ENCODE results near the gene RAB11A. TPM values are rescaled to one million over a fixed set of nuclear protein-coding genes. Genes with fewer than 3 reads are reported as not detected.

Gene RAB11A
- total RNA-seq, 3 donors from 2014 or later: 108 to 156 (median 147) TPM

- H3K27me3 ChIP-seq: no peaks in the 10 kb centered on the region
- intact Hi-C loops (cut with DNase I; ENCODE audit: low total_unique reads): no loop called here
- no peak for DNase-seq (ENCODE audit: low spot score in 2 of 2)
- TF ChIP-seq POLR2A (IDR thresholded peaks at IDR 0.05): no peak
- TF ChIP-seq POLR2AphosphoS5 (IDR thresholded peaks at IDR 0.05): no peak
- no peak for TF ChIP-seq CTCF (IDR thresholded peaks at IDR 0.05)
- H3K4me3 ChIP-seq: no peak overlapping the region
- H3K27ac ChIP-seq: no peak overlapping the region
- H3K36me3 ChIP-seq: peaks cover 3% of the 10 kb centered on the region
- H3K4me1 ChIP-seq: no peaks in the 10 kb centered on the region
- no peaks in the 10 kb centered on the region for H3K9me3 ChIP-seq
These were observed 15.2 kb downstream of the RAB11A start for GRCh38 chr15:65884511-65884910.

GRCh38 chr15:65885668-65886218, 16.5 kb downstream of the RAB11A start:
- Histone ChIP-seq H3K4me1 (no peaks in the 10 kb centered on the region), H3K27me3 (no peaks in the 10 kb centered on the region), H3K36me3 (peaks cover 3% of the 10 kb centered on the region), H3K27ac (no peak overlapping the region), H3K9me3 (no peaks in the 10 kb centered on the region), H3K4me3 (no peak overlapping the region)
- DNase-seq (ENCODE audit: low spot score in 2 of 2): no peak
- intact Hi-C loops (cut with DNase I; ENCODE audit: low total_unique reads): no loop called here
- TF ChIP-seq CTCF (IDR thresholded peaks at IDR 0.05): no peak
- no peak for TF ChIP-seq POLR2AphosphoS5 (IDR thresholded peaks at IDR 0.05)
- no peak for TF ChIP-seq POLR2A (IDR thresholded peaks at IDR 0.05)

- Histone ChIP-seq H3K4me1 (no peaks in the 10 kb centered on the region), H3K27me3 (no peaks in the 10 kb centered on the region), H3K9me3 (no peaks in the 10 kb centered on the region), H3K36me3 (peaks cover 3% of the 10 kb centered on the region), H3K4me3 (no peak overlapping the region), H3K27ac (no peak overlapping the region)
- DNase-seq (ENCODE audit: low spot score in 2 of 2): no peak
- intact Hi-C loops (cut with DNase I; ENCODE audit: low total_unique reads): no loop called here
- no peak for TF ChIP-seq POLR2A (IDR thresholded peaks at IDR 0.05)
- TF ChIP-seq CTCF (IDR thresholded peaks at IDR 0.05): no peak
- TF ChIP-seq POLR2AphosphoS5 (IDR thresholded peaks at IDR 0.05): no peak
These were observed 18.3 kb downstream of the RAB11A start for GRCh38 chr15:65887565-65887964.

GRCh38 chr15:65888981-65889380, 19.7 kb downstream of the RAB11A start:
- no peaks in the 10 kb centered on the region for H3K27me3 ChIP-seq
- no peak overlapping the region for H3K27ac ChIP-seq
- no peaks in the 10 kb centered on the region for H3K4me1 ChIP-seq
- no peak for TF ChIP-seq CTCF (IDR thresholded peaks at IDR 0.05)
- no peak for TF ChIP-seq POLR2A (IDR thresholded peaks at IDR 0.05)
- TF ChIP-seq POLR2AphosphoS5 (IDR thresholded peaks at IDR 0.05): no peak
- no peak overlapping the region for H3K4me3 ChIP-seq
- intact Hi-C loops (cut with DNase I; ENCODE audit: low total_unique reads): no loop called here
- no peak for DNase-seq (ENCODE audit: low spot score in 2 of 2)
- H3K36me3 ChIP-seq: peaks cover 3% of the 10 kb centered on the region
- H3K9me3 ChIP-seq: no peaks in the 10 kb centered on the region

GRCh38 chr15:65893060-65893459, 23.8 kb downstream of the RAB11A start:
- Histone ChIP-seq H3K36me3 (no peaks in the 10 kb centered on the region), H3K27me3 (no peaks in the 10 kb centered on the region), H3K4me1 (no peaks in the 10 kb centered on the region), H3K4me3 (no peak overlapping the region), H3K9me3 (no peaks in the 10 kb centered on the region), H3K27ac (no peak overlapping the region)
- TF ChIP-seq POLR2A (IDR thresholded peaks at IDR 0.05): no peak
- TF ChIP-seq POLR2AphosphoS5 (IDR thresholded peaks at IDR 0.05): no peak
- TF ChIP-seq CTCF (IDR thresholded peaks at IDR 0.05): no peak
- intact Hi-C loops (cut with DNase I; ENCODE audit: low total_unique reads): no loop called here
- DNase-seq (ENCODE audit: low spot score in 2 of 2): no peak
